Fibroblast of skin of right biceps (primary cell): ENCODE results near the gene CHRNB4.

Source experiments
- DNase-seq: peaks from one replicate; pipeline ENCODE4 v3.0.0-alpha.2; 2013

CHRNB4 gene

DNA sequence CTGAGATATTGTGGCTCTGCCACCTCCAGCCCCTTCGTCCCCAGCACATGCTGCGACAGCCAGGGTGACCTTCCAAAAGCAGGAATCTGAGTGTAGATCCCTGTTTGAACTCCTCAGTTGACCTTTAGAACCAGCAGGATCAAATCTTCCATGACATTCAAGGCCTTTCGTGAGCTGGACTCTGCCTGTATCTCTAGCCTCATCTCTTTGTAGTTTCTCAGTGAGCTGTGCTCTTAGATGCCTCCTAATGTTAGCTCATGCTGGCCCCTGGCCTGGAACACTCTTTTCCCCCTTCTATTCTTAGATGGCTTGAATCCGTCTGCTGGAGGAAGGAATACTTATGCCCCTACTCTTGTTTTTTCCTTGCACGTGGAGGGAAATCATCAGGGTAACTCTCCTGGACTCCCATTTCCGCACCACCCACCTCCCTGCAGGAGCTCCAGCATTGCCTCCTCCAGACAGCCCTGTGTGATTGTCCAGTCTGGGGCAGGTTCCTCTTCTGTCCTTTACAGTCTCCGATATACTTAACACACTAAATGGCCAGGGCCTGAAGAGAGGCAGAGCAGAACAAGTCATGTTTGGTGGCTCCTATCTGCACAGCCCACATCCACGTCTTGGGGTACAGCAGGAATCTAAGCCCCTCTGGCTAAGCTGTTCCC, 26.7 kb upstream of the CHRNB4 start:
- DNase-seq: no peak

DNA sequence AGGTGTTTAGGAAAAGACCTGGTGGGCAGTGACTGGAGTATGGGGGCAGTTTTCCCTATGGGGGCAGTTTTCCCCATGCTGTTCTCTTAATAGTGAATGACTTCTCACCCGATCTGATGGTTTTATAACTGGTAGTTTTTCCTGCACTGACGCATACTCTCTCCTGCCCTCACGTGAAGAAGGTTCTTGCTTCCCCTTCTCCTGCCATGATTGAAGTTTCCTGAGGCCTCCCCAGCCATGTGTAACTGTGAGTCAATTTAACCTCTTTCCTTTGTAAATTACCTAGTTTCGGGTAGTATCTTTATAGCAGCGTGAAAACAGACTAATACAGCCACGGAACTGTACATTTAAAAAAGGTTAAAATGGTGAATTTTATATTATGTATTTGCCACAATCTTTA, 25.0 kb upstream of the CHRNB4 start:
- DNase-seq: no peak

DNA sequence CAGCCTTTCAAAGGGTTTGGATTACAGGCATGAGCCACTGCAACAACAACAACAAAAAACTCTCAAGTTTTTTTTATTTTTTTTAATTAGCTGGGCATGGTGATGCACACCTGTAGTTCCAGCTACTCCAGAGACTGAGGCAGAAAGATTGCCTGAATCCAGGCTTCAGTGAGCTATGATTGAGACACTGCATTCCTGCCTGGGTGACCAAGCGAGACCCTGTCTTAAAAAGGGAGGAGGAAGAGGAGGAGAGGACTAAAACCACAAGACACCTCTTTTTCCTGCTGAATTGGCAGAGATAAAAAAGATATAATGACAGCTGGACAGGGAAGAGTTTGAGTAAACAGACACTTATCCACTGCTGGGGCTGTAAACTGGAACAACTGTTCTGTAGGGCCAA, 22.7 kb upstream of the CHRNB4 start:
- DNase-seq: no peak

DNA sequence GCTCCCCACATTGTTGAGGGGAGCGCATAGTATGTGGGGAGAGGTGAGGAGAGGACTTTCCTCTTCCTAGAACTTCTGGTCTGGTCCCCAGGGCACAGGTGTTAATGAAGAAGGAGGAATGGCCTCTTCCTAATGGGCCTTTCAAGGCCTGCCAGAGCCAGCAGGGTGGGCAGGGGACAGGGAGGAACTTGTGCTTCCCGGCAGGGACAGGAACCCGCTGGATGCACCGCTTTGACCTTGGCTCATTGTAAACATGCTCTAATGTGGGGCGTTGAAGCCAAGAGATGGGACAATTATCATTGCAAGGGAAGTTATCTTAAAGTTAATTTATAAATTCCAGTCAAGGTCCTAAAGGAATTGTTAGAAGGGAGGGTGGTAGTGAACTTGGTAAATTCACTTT, 21.0 kb upstream of the CHRNB4 start:
- no peak for DNase-seq

DNA sequence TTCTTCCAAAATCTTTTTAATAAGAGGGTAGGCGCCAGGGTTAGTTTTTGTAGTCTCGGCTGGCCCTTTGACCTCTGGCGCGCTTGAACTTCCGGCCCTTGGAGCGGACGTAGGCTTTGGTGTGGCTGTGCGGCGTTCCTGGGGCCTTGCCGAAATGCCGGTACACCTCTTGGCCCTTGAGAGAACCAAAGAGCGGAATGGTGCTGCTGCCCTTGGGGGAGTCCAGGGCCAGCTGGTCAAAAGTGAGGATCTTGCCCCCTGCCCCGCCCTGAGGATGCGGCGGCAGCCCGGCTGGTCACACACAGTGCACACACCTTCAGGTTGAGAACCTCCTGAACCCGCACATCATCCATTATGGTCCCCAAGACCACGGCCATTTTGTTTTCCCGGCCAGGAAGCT, 20.0 kb upstream of the CHRNB4 start:
- no peak for DNase-seq

DNA sequence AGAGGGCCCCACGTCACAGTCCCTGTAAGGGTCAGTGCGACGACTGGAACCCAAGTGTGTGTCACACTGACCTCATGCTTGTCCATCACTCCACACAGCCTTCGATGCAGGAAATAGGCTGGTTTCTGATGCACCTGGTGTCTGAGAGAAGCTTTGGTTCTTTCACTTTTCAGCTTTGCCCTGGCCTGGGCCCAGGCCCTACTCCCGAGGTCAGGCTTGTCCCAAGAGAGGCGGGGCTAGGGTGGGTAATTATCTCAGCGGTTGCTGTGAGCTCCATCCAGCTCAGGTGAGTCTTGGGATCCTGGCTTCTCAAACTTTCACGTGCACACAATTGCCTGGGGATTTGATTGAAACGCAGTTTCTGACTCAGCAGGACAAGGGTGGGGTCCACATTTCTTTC, 19.6 kb upstream of the CHRNB4 start:
- DNase-seq: no peak

DNA sequence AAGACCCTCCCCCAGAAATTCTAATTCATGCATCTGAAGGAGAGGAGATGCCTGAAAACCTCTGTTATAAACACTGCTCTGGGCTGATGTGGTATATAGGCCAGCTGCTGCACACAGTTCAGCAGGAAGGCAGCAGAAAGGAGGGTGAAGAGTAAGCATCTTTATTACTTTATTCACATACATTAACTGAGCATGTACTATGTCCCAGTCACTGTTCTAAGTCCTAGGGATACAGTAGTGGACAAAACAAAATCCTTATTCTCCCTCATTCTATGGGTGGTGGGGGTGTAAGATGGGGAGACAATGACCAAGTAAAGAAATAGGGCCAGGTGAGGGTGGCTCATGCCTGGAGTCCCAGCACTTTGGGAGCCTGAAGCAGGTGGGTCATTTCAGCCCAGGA, 17.8 kb upstream of the CHRNB4 start:
- no peak for DNase-seq

DNA sequence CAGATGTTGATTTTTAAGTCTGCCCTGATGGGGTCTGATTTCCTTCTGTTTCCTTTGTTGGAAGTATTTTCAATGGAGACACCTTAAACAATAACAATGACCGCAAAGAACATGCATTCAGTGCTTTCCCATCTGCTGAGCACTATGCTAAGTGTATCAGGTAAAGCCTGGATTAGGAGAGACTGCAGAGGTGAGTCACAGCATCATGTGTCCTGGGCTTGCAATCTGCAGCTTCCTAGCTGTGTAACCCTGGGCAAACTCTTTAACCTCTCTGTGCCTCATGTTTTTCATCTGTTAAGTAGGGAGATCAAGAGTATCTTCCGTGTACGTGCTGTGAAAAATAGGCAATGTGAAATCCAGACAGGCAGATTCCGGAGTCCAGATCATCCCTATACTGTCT, 13.3 kb upstream of the CHRNB4 start:
- DNase-seq: no peak

DNA sequence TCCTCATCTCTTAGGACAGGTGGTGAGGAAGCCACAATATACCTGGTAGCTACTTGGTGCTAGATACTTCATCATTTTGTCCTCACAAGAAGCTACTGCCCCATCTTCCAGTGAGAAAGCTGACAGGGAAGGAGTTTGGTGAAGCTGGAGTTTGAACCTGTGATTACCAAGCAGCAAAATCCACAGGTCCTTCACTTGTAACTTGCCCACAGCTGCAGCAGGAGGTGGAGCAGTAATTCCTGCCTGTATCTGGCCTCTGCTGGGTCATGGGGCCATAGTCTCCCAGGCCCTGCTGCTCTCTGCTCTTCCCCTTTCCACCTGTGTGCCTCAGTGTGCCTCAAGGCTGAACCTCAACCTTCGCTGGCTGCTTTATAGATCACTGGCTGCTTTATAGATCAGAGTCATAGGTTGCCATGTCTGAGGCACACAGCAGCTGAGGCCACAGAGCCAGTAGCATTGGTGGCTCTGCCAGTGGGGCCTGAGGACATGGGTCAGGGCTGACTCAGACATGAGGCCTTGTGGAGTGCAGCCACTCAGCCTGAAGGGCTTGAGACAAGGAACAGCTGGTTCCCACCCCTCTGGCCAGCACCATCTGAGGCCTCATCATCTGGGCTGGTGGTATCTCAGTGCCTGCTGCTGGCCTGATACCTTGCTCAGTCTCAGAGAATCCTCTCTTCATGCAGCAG, 11.1 kb upstream of the CHRNB4 start:
- DNase-seq: no peak

DNA sequence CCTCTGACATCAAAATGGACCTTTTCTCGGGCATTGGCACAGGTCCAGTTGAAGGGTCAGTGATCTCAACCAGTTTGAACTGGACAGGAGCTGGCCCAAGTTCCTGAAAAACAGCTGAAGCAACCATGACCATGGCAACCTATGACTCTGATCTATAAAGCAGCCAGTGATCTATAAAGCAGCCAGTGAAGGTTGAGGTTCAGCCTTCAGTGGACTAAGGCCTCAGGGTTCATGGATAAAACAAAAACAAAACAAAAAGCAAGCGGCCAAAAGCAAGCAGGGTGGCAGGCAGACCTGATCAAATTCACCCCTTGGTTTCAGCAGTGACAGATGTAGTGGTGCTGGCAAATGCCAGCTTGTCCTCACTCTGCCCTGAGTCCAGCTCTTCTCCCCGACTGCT, 10.0 kb upstream of the CHRNB4 start:
- no peak for DNase-seq

DNA sequence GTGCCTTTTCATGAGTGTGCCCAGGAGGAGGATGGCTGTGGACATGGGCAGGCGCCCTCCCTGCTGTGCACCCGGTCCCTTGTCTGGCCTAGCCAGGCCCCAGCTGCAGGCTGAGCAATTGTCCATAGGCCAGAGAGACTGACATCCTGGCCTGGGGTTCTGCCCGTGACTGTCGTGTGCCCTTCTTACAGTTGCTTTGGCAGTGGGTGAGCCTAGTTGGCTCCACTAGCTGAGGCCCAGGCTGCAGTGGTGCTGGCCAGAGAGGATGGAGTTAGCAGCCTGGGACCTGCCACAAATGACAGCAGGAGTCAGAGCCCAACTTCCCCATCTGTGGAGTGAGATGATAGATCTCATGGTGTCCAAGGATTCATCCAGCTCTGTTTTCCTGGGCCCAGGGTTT, 9.0 kb upstream of the CHRNB4 start:
- no peak for DNase-seq

DNA sequence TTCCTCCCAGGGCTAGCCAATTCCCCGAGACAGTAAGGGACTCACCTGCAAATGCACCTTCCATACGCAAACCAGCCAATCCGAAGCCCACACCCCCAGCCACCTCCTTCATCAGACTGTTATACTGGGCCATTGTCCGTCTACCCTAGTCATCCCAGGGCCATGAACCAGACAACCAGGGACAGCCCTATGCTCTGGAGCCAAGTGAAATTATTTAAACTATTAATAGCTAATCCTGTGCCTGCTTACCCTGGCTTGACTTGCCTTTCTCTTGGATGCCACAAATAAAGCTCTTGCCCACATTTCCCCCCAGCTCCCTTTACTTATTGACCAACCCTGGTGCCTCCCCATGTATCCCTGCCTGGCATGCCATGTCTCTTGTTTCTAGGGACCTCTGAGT, 4.0 kb upstream of the CHRNB4 start:
- no peak for DNase-seq

DNA sequence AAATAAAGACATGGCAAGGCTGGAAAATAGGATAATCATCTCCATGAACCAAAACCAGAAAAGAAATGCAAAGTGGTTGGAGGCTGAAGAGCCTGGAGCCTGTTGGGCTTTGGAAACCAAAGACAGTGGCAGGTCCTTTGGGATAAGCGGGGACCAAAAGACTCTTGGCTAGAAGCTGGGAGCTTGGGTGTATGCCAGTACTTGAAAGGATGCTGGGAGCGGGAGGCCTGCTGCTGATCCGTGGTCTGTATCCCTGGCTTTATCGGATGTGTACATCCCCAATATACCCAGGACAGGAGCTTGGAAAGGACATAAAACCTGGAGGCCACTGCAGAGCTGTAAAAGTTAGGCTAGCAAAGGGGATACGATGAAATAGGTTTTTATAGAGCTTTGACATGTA, 1.3 kb upstream of the CHRNB4 start:
- DNase-seq: no peak

DNA sequence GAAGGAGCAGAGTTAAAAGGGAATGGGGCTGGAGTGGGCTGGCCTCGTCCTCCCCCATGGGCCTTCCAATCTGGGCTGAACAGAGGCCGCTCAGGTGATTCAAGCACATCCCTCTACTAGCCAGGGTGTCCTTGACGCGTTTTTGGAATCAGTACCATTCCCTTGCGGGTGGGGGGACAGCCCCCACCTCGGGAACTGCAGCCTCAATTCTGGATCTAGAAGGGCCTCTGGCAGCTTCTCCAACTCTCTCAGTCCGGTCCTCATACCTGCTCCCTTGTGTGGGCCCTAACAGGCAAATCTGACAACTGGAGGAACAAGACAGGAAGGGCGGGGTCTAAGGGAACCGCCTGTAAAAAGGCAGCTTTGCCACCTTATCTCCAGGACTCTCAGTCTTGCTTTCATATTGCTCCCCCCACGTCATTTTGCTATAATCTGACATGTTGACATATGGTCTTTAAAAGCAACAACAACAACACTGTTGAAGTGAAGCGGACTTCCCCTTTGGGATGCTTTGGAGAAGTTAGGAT, 802 bp upstream of the CHRNB4 start:
- DNase-seq: no peak

DNA sequence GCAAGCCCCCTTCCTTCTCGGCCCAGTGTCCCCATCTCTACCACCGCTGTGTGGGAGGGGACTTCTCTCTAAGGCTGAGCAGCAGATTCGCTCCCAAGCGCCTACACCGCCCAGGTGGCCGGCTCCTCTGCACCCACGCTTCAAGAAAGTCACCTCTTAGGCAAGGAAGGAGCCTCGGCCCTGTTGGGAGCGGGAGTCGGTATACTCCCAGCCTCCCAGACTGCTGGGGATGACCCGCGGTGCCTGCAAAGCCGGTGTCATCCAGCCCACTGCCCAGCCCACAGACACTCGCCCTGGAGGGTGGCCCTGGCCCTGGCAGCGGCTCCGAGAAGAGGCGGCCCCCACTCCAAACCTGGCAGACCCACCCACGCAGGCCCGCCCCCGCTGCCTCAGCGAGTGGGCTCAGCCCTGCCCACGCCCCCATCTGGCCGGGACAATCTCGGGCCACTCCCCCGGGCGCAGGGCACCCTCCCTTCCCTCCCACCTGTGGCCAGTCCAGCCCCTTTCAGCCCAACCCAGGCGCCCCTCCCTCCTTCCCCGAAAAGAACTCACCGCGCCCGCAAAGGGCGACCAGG, 396 bp downstream of the CHRNB4 start:
- DNase-seq: no peak

DNA sequence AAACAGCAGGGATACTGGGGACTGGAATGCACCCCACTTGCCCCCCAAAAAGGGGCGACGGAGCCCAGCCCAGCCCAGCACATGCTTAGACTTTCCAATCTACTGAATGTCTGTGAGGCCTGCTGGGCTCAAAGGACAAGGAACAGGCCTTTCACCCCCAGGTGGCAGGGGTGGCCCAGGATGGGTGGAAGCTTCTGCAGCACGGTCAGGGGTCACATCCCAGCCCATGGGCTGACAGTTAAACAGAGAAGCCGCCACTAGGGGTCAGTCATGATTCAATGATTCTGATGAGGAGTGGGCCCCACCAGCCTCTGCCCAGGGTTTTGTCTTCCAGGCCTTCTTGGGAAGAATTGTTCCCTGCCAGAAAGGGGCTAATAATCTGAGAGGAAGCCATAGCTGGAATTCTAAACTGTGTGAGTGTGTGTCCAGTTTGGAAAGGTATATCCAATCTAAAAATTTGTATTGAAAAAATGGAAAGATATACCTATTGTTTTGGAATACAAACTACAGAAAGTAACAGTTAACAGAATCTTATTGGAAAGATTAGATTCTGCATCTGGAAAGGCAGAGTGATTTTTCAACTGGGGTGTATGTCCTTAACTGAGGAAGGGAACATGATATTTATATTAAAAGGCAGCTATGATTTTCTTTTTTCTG, 2.2 kb downstream of the CHRNB4 start:
- DNase-seq: peak; percentile 26

DNA sequence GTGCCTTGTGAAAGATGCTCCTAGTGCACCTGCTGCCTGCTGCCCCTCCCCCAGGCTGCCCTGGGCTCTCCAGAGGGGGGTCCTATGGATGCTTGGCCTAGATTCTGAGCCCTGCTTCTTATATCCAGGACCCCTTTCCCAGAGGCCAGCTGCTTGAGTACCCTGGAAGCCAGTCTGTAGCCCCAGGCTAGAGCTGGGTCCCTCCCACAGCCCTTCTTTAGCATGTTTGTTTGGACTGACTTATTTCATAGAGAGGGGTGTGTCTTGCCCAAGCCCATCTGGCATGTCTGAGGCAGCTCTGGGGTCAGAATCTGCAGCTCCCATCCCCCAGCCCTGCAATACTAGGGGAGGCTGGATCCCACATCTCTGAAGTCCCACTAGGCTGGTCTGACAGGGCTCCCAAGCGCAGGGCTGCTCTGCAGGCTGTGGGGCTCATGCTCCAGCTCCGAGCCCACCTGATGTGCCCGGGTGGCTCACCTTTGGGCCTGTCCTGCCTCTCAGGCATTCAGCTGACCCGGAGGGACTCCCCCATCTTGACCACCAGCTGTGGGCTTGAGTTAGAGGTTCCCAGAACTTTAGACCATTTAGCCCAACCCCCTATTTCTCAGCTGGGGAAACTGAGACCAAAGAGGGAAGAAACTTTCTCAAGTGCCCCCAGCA, 3.1 kb downstream of the CHRNB4 start:
- no peak for DNase-seq

DNA sequence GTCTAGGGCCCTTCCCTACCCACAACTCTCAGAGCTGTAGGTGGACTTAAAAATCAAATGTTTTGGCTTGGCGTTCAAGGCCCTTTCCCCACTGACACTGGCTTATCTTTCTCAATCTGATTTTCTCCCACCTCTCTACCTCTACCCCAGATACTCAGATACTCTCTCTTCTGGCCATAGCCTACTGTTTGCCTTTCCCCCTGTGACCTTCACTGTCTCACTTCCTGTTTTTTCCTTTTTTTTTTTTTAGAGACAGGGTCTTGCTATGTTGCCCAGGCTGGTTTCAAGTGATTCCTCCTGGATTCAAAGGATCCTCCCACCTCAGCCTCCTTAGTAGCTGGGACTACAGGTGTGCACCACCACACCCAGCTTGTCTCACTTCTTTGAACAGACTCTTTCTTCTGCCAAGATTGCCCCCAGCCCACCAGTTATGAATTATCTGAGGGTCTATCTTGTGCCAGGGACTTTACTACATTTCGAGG, 4.6 kb downstream of the CHRNB4 start:
- no peak for DNase-seq

DNA sequence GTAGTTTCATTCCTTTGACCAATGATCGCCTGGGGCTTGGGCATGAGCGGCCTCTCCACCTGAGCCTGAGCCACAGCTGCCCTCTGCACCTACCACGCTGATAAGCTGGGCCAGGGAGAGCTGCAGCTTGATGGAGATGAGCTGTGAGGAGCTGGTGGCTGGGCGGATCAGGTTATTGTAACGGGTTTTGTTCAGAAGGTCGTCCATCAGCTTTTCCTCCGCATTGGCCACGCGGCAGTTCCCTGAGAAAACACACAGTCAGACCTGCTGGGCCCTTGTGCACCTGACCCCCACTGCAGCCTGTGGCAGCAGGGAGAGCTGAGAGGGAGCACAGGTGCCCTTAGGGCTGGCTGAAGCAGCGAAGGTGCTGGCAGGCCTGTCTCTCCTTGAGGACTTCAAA, 5.7 kb downstream of the CHRNB4 start:
- DNase-seq: no peak

DNA sequence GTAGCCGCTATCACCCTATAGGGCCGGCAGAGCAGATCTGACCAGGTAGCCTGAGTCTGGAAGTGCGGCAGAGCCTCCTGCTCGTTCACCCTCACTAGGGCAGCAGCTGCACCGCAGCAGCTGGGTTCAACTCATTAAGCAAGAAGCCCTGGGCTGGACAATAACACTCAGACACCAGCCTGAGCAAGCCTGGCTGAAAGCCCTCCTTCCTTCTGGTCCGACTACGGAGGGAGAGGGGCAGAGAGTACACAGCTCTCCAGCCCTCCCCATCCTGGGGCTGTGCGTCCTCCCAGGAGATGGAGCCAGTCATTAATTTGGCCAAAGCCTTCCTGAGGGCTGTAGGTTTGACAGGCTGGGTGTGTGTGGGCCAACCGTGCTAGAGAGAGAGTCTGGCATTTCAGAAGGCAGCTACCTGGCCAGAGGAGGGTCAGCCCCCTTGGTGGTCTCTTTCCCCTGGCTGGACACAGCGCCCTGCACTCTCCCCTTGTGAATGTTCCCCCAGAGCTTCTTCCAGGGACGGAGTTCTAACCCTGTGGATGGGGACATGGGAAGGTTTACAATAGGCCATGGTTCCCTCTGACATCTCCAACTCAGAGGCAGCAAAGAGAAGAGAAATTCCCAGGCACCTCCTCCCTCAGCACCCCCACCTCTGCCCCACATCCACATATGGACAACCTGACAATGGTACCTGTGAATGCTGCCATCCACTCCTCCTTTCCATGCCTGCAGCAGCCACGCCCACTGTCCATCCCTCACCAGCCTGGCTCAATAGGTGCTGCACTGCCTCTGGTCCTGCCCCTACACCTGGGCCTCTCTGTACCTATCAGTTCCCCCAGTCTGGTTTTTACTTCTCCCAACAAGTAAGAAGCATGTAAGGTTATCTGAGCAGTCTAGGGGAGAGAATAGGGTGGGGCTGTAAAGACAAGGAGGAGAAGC, 6.5 kb downstream of the CHRNB4 start:
- no peak for DNase-seq

DNA sequence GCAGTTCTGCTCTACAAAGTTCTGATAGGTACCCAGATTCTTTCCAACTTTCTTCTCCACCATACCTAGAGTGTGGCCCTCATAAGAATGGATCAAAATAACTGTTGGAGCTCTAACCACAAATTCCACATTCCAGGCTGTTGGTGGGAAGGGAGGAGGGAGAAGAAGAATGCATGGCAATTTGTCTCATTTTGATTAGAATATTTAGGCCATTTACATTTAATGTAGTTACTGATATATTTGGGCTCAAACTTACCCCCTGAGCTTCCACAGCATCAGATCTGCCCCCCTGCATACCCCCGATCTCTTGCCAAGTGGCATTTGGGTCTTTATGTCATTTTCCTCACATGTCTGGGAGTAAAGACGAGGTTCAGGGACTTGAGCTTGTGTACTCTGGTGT, 7.7 kb downstream of the CHRNB4 start:
- DNase-seq: no peak
